H1 (cell line): ENCODE data around the gene TIGD2. TPM values are rescaled to one million over a fixed set of nuclear protein-coding genes. Genes with fewer than 3 reads are reported as not detected.

Source experiments
- BACH1 ChIP-seq: IDR thresholded peaks from 2 replicates; pipeline ENCODE4 v1.6.1; 2012; ENCODE audit warnings: low read length, improper control_type of control experiment
- BRCA1 ChIP-seq: IDR thresholded peaks from 2 replicates; pipeline ENCODE4 v1.6.1; 2012; ENCODE audit warnings: low read depth, low read length, improper control_type of control experiment
- CHD7 ChIP-seq: fragments of 300-600 bp; sonication (generic); IDR thresholded peaks from 2 replicates; pipeline ENCODE4 v1.7.1; 2012; ENCODE audit warnings: low read length, moderate library complexity, mild to moderate bottlenecking, inconsistent platforms; ENCODE audit not compliant: insufficient replicate concordance
- CTBP2 ChIP-seq: IDR thresholded peaks from 2 replicates; pipeline ENCODE4 v1.7.0; 2011; ENCODE audit warnings: borderline replicate concordance, mild to moderate bottlenecking, moderate library complexity, mixed read lengths, low read length; ENCODE audit not compliant: insufficient read depth, insufficient read length
- JUND ChIP-seq: IDR thresholded peaks from 2 replicates; pipeline ENCODE4 v1.6.1; 2011; ENCODE audit warnings: mild to moderate bottlenecking, improper control_type of control experiment, low read length
- KDM1A ChIP-seq: fragments of 200-600, 300-600 bp; sonication (generic); IDR thresholded peaks from 2 replicates; pipeline ENCODE4 v1.7.1; 2016; ENCODE audit warnings: mild to moderate bottlenecking, low read length, borderline replicate concordance
- MAX ChIP-seq: IDR thresholded peaks from 2 replicates; pipeline ENCODE4 v1.6.1; 2012; ENCODE audit warnings: inconsistent platforms
- PHF8 ChIP-seq: fragments of 200-600 bp; sonication (generic); conservative IDR thresholded peaks from 2 replicates; pipeline ENCODE4 v1.7.1; 2012; ENCODE audit warnings: low read depth, mild to moderate bottlenecking, inconsistent platforms, low read length, moderate library complexity
- POLR2AphosphoS5 ChIP-seq: IDR thresholded peaks from 2 replicates; pipeline ENCODE4 v1.6.1; 2011; ENCODE audit warnings: low read depth, low read length
- SAP30 ChIP-seq: fragments of 300-600 bp; sonication (generic); IDR thresholded peaks from 2 replicates; pipeline ENCODE4 v1.7.1; 2012; ENCODE audit warnings: low read length, moderate library complexity, mild to moderate bottlenecking, inconsistent platforms; ENCODE audit not compliant: insufficient read depth, insufficient replicate concordance
- SRF ChIP-seq: IDR thresholded peaks from 2 replicates; pipeline ENCODE4 v1.6.1; 2011; ENCODE audit warnings: mild to moderate bottlenecking, low read depth, low read length, moderate library complexity
- polyA plus RNA-seq, 7 experiments: library from polyadenylated mRNA; depleted of rRNA in 3 of 7; stranded (reverse) in 5 of 7; unstranded in 2 of 7; fragments of >200 nt in 5 of 7; fragments of 200-250 nt in 2 of 7; gene quantifications; 1 replicate in 5 of 7; 2 replicates in 1 of 7; 4 replicates in 1 of 7; pipeline versions ENCODE4 v1.2.1 to v1.2.3, GENCODE V29; 2011 to 2013; ENCODE audit warnings: missing spikeins in 2 of 7, mixed read lengths in 2 of 7
- total RNA-seq: library from RNA; stranded (reverse); fragmentation: NEBNext Ultra II Directional; extraction: Animal tissue kit (Norgen Biotek cat#: 25700); gene quantifications from 2 replicates; pipeline ENCODE4 v1.2.1, GENCODE V29; 2021

TIGD2 gene
- total and polyA plus RNA-seq, 2 of the 8 experiments (the other 6 are each of a cell fraction or from before 2014, with no cell fraction given) = 2.4 to 5.7 TPM

GRCh38 chr4:89064848-89065247 is 46.5 kb upstream of the TIGD2 start (continued):
- TF ChIP-seq CHD7 (no peak), POLR2AphosphoS5 (no peak), BRCA1 (no peak), SAP30 (no peak), MAX (no peak), JUND (no peak), KDM1A (no peak), CTBP2 (no peak), SRF (no peak), BACH1 (no peak), PHF8 (no peak)
